Muscle layer of duodenum (tissue), 2 donors: ENCODE measurements around the gene ZNF423.

Experiments
- H3K27ac ChIP-seq: one replicate; pipeline ENCODE4 v1.7.0; 2013; ENCODE audit warnings: mild to moderate bottlenecking, low read length
- H3K27me3 ChIP-seq: one replicate; pipeline ENCODE4 v1.7.0; 2013; ENCODE audit warnings: low read depth, mild to moderate bottlenecking, control low read depth, low read length
- H3K36me3 ChIP-seq, 2 donors: one replicate each; pipeline ENCODE4 v1.7.0; 2013; ENCODE audit warnings: low read length in 2 of 2, control low read depth in 1 of 2, mild to moderate bottlenecking in 1 of 2; ENCODE audit not compliant: insufficient read depth in 2 of 2, control insufficient read depth in 1 of 2
- H3K4me1 ChIP-seq, 2 donors: one replicate each; pipeline ENCODE4 v1.7.0; 2013; ENCODE audit warnings: low read length in 2 of 2, mild to moderate bottlenecking in 2 of 2, control low read depth in 1 of 2, moderate library complexity in 1 of 2; ENCODE audit not compliant: insufficient read depth in 2 of 2, control insufficient read depth in 1 of 2
- H3K4me3 ChIP-seq, 2 donors: one replicate each; pipeline ENCODE4 v1.7.0; 2013; ENCODE audit warnings: low read length in 2 of 2, low read depth in 1 of 2, mild to moderate bottlenecking in 1 of 2
- H3K9me3 ChIP-seq, 2 donors: one replicate each; pipeline ENCODE4 v1.7.0; 2013; ENCODE audit warnings: low read length in 2 of 2, control low read depth in 1 of 2, mild to moderate bottlenecking in 1 of 2; ENCODE audit not compliant: control insufficient read depth in 1 of 2
- donor health status: healthy.

The ZNF423 gene

DNA sequence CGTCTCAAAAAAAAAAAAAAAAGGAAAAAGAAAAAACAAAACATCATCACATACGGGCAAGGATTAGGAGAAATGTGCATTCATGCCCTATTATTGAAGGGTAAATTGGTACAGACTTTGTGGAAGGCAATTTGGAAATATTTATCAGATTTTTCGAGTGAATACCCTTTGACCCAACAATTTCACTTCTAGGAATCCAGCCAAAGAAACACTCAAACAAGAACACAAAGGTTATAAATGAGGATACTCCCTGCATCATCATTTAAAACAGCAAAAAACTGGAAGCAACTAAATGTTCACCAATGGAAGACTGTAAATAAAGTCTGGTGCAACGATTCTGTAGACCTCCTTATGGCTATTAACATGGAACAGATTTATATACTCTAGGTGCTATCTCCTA lies 12.9 kb downstream of the ZNF423 start:
- Histone ChIP-seq H3K9me3 (no peaks in the 10 kb centered on the region), H3K27ac (no peak overlapping the region), H3K4me1 (peaks cover 0 to 23% of the 10 kb centered on the region in 2 donors), H3K27me3 (no peaks in the 10 kb centered on the region), H3K36me3 (peaks cover 0 to 3% of the 10 kb centered on the region in 2 donors), H3K4me3 (no peak overlapping the region)

DNA sequence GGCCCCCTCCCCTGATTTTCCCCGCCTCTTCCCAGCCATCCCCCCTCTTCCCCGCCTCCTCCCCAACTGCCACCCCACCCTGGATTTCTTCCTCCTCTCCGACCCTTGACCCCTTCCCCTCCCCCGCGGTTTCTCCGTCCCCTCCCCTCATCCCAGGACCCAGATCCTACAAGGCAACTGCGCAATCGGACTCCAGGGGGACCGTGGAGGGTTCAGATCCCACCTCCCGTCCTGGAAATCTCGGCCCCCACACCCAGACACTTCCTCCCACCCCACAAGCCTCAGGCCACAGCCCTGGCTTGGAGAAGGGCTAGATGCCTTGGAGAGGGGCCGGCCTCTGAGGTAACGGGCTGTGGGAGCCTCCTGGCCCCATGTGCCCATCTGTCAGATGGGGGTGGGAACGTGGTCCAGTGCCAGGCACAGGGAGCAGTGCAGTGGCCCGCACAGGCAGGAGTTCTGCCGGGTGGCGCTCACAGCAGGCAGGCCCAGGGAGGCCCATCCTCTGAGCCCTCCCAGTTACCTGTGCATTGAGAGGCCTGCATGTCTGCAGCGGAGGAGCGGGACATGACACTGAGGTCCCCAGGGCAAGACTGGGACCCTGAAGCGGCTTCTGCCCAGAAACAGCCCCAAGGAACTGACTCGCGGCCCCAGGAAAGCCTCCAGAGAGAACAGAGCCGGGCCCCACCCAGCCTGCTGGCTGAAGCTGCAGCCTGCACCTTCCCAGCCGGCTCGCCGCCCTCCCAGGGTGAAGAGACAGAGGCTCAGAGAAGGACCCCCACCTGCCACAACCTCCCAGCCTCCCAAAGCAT lies 16.7 kb downstream of the ZNF423 start:
- no peaks in the 10 kb centered on the region for H3K27me3 ChIP-seq
- peak overlapping the region in 1 of 2 donors; percentile 28 for H3K4me3 ChIP-seq
- H3K36me3 ChIP-seq = no peaks in the 10 kb centered on the region
- H3K4me1 ChIP-seq = peaks cover 6 to 55% of the 10 kb centered on the region in 2 donors
- H3K27ac ChIP-seq = no peak overlapping the region
- no peaks in the 10 kb centered on the region for H3K9me3 ChIP-seq

DNA sequence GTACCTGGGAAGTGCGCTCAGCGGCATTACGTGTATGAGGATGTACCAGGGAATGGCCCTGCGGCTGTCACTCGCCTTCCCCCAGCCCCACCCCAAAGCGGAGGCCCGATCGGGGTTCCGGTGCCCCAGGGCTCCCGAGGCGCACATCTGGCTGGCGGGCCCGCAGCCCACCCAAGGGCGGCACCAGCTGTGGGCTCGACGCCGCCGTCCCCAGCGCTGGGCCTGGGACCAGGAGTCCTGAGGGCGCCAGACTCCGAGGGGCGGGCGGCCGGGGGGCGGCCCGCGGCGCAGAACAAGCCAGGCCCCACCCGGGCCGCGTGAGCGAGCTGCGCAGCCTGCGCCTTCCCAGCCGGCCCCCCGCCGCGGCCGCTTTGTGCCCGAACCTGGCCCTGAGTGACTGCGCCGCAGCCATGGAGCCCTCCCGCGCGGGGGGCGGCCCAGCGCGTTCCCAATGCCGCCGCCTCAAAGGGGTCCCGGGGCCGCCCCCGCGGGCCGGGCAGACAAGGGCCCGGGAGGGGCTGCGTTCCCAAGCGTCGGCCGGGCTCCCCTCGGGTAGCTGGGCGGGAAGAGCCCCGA lies 17.4 kb downstream of the ZNF423 start:
- H3K27me3 ChIP-seq = no peaks in the 10 kb centered on the region
- no peaks in the 10 kb centered on the region for H3K36me3 ChIP-seq
- H3K27ac ChIP-seq = no peak overlapping the region
- no peaks in the 10 kb centered on the region for H3K9me3 ChIP-seq
- H3K4me1 ChIP-seq = peaks cover 11 to 55% of the 10 kb centered on the region in 2 donors
- H3K4me3 ChIP-seq = peak overlapping the region in 1 of 2 donors; percentile 28

DNA sequence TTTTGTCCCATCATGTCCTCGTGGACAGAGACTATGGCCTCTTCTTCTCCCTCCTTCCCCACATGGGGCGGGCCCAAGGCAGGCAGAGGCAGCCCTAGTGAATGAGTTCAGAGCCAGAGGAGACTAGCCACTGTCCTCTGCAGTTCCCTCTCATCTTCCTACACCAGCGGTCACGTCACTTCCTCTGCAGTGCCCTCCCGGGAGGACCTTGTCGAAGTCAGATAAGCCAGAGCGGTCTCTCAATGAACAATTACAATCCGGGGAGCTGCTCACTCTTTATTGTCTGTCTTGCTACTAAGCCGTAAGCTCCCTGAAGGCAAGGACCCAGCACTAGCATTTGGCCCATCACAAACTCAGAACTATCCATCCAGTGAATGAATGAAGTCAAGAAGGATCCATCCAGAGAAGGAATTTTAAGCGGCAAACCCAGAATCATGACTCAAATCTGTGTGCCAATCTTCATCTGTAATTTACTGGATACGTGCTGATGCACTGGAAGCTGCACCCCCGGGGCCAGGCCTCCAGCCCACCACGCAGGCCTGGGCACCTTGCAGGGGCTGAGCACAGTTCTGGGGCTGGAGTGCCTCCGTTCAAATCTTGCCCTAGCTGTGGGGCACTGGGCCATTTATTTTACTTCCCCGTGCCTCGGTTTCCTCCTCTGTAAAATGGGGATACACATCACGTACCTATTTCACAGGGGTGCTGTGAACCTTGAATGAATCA lies 18.1 kb downstream of the ZNF423 start:
- Histone ChIP-seq H3K9me3 (no peaks in the 10 kb centered on the region), H3K4me3 (peak overlapping the region in 1 of 2 donors; percentile 28), H3K4me1 (peaks cover 11 to 53% of the 10 kb centered on the region in 2 donors), H3K36me3 (no peaks in the 10 kb centered on the region), H3K27me3 (no peaks in the 10 kb centered on the region), H3K27ac (no peak overlapping the region)

DNA sequence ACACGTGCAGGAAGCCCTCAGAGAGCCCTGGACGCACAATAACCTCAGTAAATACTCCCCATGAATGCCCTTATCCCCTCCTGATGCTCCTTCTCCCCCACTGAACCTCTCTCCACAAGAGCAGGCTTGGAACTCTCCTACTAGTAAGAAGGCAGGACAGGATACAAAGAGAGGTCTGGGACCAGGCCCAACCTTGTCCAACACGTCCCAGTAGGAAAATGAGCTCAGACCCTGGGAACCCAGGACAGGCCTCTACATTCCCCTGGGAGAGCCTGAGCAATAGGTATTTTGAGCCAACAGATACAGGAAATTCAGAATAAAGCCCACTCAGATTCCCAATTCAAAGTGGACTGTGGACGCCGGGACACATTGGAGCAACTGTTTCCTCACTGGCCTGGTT lies 19.2 kb downstream of the ZNF423 start:
- H3K4me1 ChIP-seq = peaks cover 11 to 63% of the 10 kb centered on the region in 2 donors
- H3K27me3 ChIP-seq = no peaks in the 10 kb centered on the region
- H3K27ac ChIP-seq = no peak overlapping the region
- no peaks in the 10 kb centered on the region for H3K36me3 ChIP-seq
- H3K4me3 ChIP-seq = no peak overlapping the region
- H3K9me3 ChIP-seq = no peaks in the 10 kb centered on the region

DNA sequence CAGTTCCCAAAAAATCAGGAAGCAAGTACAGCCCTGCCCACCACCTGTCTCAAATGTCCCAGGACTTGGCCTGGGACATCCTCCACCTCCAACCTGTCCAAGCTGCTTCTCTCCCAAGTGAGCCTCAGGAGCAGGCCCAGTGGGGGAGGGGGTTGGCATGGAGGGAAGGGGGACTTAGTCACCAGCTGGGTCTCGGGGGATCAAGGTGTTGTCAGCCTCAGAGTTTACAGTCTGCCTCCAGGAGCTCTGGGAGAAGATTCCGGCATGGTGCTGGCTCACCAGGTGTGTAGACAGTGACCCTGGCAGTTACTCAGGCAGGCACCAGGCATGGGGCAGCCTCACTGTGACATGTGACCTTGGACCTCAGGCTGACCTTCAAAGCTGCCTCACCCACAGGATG lies 19.7 kb downstream of the ZNF423 start:
- Histone ChIP-seq H3K4me3 (no peak overlapping the region), H3K4me1 (peaks cover 11 to 63% of the 10 kb centered on the region in 2 donors), H3K27me3 (no peaks in the 10 kb centered on the region), H3K36me3 (no peaks in the 10 kb centered on the region), H3K27ac (no peak overlapping the region), H3K9me3 (no peaks in the 10 kb centered on the region)

DNA sequence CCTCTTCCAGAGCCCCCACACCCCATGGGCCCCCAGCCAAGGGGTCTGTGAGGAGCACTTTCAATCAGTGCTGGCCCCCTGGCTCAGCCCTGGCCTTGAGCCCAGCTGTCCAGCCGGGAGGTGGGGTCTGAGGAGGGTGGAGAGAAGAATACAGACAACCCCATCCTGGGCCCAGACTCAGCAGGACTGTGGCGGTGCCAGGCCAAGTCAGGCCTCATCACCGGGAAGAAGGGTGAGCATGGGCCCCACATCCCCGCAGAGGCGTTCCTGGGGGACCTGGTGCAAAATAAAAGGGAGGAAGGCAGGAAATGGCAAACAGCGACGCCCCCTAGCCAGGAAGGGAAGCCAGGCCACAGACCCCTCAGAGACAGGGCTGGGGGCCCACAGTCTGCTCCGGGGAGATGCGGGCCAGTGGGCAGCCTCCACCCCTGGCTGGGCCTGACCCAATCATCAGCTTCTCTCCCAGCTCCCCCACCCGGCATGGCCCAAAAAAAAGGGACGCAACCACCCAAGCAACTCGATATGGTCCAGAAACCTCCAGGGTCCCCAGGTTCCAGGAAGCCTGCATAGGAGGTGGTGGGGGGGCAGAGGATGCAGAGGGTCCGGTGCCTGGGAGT lies 20.6 kb downstream of the ZNF423 start:
- peaks cover 11 to 63% of the 10 kb centered on the region in 2 donors for H3K4me1 ChIP-seq
- H3K4me3 ChIP-seq = peak overlapping the region in 1 of 2 donors; percentile 12
- H3K27me3 ChIP-seq = no peaks in the 10 kb centered on the region
- H3K9me3 ChIP-seq = no peaks in the 10 kb centered on the region
- H3K36me3 ChIP-seq = no peaks in the 10 kb centered on the region
- H3K27ac ChIP-seq = peak overlapping the region; percentile 16

DNA sequence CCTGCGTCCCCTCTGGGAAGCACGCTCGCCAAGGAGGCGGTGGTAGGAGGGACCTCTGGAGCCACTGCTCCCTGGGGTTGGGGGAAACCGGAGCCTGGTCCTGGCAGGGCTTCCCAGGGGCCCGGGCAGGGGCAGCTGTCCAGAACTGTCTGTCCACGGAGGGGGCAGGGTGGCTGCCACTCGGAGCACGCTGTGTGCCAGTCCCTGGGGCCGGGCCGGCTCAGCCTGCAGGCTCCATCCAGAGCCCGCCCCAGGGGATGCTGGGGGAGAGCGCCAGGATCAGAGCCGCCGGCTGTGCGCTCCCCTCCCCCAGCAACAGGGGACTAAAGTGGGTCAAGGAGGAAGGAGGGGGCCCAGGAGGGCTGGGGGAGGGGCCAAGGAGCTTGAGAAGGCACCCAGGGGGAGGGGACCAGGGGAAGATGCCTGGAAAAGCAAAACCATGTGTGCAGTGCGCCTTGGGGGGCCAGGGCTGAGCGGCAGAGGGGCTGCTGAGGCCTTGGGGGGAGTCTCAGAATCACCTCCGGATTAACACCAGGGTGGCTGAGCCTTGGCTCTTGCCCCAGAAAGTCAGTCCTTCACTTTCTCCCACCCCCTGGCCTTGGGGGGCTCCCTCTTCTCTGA lies 21.3 kb downstream of the ZNF423 start:
- H3K36me3 ChIP-seq = no peaks in the 10 kb centered on the region
- peak overlapping the region; percentile 60 for H3K27ac ChIP-seq
- no peaks in the 10 kb centered on the region for H3K9me3 ChIP-seq
- no peaks in the 10 kb centered on the region for H3K27me3 ChIP-seq
- peaks cover 11 to 63% of the 10 kb centered on the region in 2 donors for H3K4me1 ChIP-seq
- peak overlapping the region in 1 of 2 donors; percentile 36 for H3K4me3 ChIP-seq

DNA sequence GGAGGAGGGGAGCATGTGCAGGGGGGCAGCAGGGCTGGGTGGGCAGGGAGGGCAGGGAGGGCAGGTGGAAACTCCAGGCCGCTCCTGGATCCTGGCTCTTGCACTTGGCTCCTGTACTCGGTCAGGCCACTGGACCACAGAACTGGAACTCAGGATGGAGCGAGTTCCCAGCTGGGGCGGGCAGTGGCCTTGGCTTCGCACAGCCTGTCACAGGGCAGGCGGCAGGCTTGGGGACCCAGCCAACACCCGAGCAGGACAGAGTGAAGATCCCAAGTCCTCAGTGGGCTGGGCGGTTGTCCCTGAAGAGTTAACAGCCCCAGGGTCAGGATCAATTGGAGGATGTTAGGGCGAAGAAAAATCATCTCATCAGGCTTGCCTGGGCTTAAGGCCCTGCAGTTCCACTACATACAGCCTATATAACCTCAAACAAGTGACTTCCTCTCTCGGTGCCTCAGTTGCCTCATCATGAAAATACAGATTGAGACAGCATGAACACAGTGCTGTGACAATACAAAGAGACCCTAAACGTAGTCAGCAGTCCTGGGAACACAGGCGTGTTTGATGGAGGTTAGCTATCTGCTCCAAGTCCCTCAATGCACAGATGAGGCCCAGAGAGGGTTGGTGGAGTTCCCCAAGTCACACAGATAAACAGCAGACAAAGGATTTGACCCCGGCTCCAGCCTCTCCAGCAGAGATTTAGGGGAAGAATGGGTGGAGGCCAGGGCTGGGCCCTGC lies 21.9 kb downstream of the ZNF423 start:
- Histone ChIP-seq H3K4me3 (peak overlapping the region in 1 of 2 donors; percentile 36), H3K27ac (peak overlapping the region; percentile 61), H3K9me3 (no peaks in the 10 kb centered on the region), H3K27me3 (no peaks in the 10 kb centered on the region), H3K4me1 (peaks cover 11 to 58% of the 10 kb centered on the region in 2 donors), H3K36me3 (no peaks in the 10 kb centered on the region)

DNA sequence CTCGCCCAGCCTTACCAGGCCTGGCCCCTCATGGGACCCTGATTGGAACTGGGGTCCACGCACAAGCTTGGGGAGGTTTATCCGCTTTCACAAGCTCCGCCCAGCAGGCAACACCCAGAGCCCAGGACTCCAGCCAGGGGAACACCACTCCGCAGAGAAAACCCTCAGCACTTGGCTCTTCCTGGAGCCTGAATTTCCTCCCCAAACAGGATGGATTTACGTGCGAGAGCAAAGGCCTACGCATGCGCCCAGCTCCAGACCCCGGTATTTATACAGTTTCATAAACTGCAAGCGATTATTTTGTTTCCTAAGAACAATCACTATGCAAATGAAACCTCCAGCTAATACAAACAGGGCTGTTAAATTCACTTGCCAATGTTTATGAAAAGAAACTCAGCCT lies 22.8 kb downstream of the ZNF423 start:
- peaks cover 11 to 63% of the 10 kb centered on the region in 2 donors for H3K4me1 ChIP-seq
- peak overlapping the region; percentile 61 for H3K27ac ChIP-seq

More for the DNA sequence above, 22.8 kb downstream of the ZNF423 start:
- H3K9me3 ChIP-seq = no peaks in the 10 kb centered on the region
- peak overlapping the region; percentile 16 to 21 for H3K4me3 ChIP-seq
- no peaks in the 10 kb centered on the region for H3K36me3 ChIP-seq
- H3K27me3 ChIP-seq = no peaks in the 10 kb centered on the region
